Measurements from ENCODE around the gene TEX48. TPM values are rescaled to one million over a fixed set of nuclear protein-coding genes. Genes with fewer than 3 reads are reported as not detected.

Gene TEX48
- total RNA-seq, 1 experiment from 2014 or later, result 2.4 TPM

- Histone ChIP-seq H3K4me2 (ENCODE audit: low read length) (peak overlapping the region; percentile 38), H4K20me1 (ENCODE audit: low read length) (no peaks in the 10 kb centered on the region), H3K9me2 (replicated peaks; ENCODE audit: low read length) (no peaks in the 10 kb centered on the region), H3K36me3 (ENCODE audit: low read depth, low read length) (no peaks in the 10 kb centered on the region), H3F3A (ENCODE audit: low read length, unreplicated experiment) (no peaks in the 10 kb centered on the region), H3K9ac (ENCODE audit: low read length) (peak overlapping the region; percentile 76), H2AFZ (ENCODE audit: low read length) (no peak overlapping the region), H3K27ac (ENCODE audit: low read length) (peak overlapping the region; percentile 97), H3K9me3 (ENCODE audit: low read length) (no peaks in the 10 kb centered on the region), H3K27me3 (ENCODE audit: low read length) (no peaks in the 10 kb centered on the region), H3K4me1 (ENCODE audit: insufficient read depth, low read length) (peaks cover 50% of the 10 kb centered on the region), H3K79me2 (ENCODE audit: low read length) (no peaks in the 10 kb centered on the region), H3K4me3 (ENCODE audit: low read length) (no peak overlapping the region)
- CTCF ChIA-PET, result no interaction called here
- intact Hi-C loops (cut with micrococcal nuclease), result no loop called here
- ATAC-seq (no peak), DNase-seq (peak; percentile 55)
- TF ChIP-seq EZH2 (IDR thresholded peaks at IDR 0.05; ENCODE audit: low read length, unreplicated experiment), result no peak
- TF ChIP-seq, protein P1, sequence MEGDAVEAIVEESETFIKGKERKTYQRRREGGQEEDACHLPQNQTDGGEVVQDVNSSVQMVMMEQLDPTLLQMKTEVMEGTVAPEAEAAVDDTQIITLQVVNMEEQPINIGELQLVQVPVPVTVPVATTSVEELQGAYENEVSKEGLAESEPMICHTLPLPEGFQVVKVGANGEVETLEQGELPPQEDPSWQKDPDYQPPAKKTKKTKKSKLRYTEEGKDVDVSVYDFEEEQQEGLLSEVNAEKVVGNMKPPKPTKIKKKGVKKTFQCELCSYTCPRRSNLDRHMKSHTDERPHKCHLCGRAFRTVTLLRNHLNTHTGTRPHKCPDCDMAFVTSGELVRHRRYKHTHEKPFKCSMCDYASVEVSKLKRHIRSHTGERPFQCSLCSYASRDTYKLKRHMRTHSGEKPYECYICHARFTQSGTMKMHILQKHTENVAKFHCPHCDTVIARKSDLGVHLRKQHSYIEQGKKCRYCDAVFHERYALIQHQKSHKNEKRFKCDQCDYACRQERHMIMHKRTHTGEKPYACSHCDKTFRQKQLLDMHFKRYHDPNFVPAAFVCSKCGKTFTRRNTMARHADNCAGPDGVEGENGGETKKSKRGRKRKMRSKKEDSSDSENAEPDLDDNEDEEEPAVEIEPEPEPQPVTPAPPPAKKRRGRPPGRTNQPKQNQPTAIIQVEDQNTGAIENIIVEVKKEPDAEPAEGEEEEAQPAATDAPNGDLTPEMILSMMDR (conservative IDR thresholded peaks at IDR 0.05; ENCODE audit: low read depth, low read length), result no peak
- no peak for TF ChIP-seq EZH2phosphoT487 (IDR thresholded peaks at IDR 0.05; ENCODE audit: borderline replicate concordance, low read length)
- POLR2A ChIA-PET (ENCODE audit: unreplicated experiment), result no interaction called here
- no TSS peak for BruUV-seq (replicated peaks)
These were observed 40.2 kb upstream of the TEX48 start for GRCh38 chr9:114722081-114722621.

GRCh38 chr9:114721491-114722079 lies 39.6 kb upstream of the TEX48 start:
- ChIA-PET POLR2A (ENCODE audit: unreplicated experiment) (no interaction called here), CTCF (interaction anchor here (0.5 kb wide), 1 partner anchor 295 kb away, joined by 3 read pairs; no protein-coding TSS in a partner anchor)
- peak; percentile 70 for DNase-seq
- Histone ChIP-seq H4K20me1 (ENCODE audit: low read length) (no peaks in the 10 kb centered on the region), H3F3A (ENCODE audit: low read length, unreplicated experiment) (no peaks in the 10 kb centered on the region), H3K9me3 (ENCODE audit: low read length) (no peaks in the 10 kb centered on the region), H3K79me2 (ENCODE audit: low read length) (no peaks in the 10 kb centered on the region), H2AFZ (ENCODE audit: low read length) (no peak overlapping the region), H3K4me1 (ENCODE audit: insufficient read depth, low read length) (peaks cover 50% of the 10 kb centered on the region), H3K4me2 (ENCODE audit: low read length) (peak overlapping the region; percentile 38), H3K27me3 (ENCODE audit: low read length) (no peaks in the 10 kb centered on the region), H3K4me3 (ENCODE audit: low read length) (no peak overlapping the region), H3K9ac (ENCODE audit: low read length) (peak overlapping the region; percentile 76), H3K9me2 (replicated peaks; ENCODE audit: low read length) (no peaks in the 10 kb centered on the region), H3K27ac (ENCODE audit: low read length) (peak overlapping the region; percentile 97), H3K36me3 (ENCODE audit: low read depth, low read length) (no peaks in the 10 kb centered on the region)
- TF ChIP-seq, protein P1 (conservative IDR thresholded peaks at IDR 0.05; ENCODE audit: low read depth, low read length), result no peak
- TF ChIP-seq EZH2 (IDR thresholded peaks at IDR 0.05; ENCODE audit: low read length, unreplicated experiment), result no peak
- TF ChIP-seq EZH2phosphoT487 (IDR thresholded peaks at IDR 0.05; ENCODE audit: borderline replicate concordance, low read length), result no peak
- ATAC-seq, result peak; percentile 22
- intact Hi-C loops (cut with micrococcal nuclease), result no loop called here
- BruUV-seq (replicated peaks), result no TSS peak

GRCh38 chr9:114720086-114720676 lies 38.2 kb upstream of the TEX48 start:
- CTCF ChIA-PET, result no interaction called here
- BruUV-seq (replicated peaks), result no TSS peak

More at GRCh38 chr9:114720086-114720676, 38.2 kb upstream of the TEX48 start:
- intact Hi-C loops (cut with micrococcal nuclease), result no loop called here
- H3K27me3 ChIP-seq (ENCODE audit: low read length), result no peaks in the 10 kb centered on the region
- peak overlapping the region; percentile 97 for H3K27ac ChIP-seq (ENCODE audit: low read length)
- H3K79me2 ChIP-seq (ENCODE audit: low read length), result no peaks in the 10 kb centered on the region
- no peaks in the 10 kb centered on the region for H4K20me1 ChIP-seq (ENCODE audit: low read length)
- TF ChIP-seq EZH2 (IDR thresholded peaks at IDR 0.05; ENCODE audit: low read length, unreplicated experiment), result no peak
- no peak for TF ChIP-seq EZH2phosphoT487 (IDR thresholded peaks at IDR 0.05; ENCODE audit: borderline replicate concordance, low read length)
- TF ChIP-seq, protein P1 (conservative IDR thresholded peaks at IDR 0.05; ENCODE audit: low read depth, low read length), result no peak
- H2AFZ ChIP-seq (ENCODE audit: low read length), result no peak overlapping the region
- ATAC-seq (no peak), DNase-seq (peak; percentile 70)
- H3K4me3 ChIP-seq (ENCODE audit: low read length), result no peak overlapping the region
- no peaks in the 10 kb centered on the region for H3K9me2 ChIP-seq (replicated peaks; ENCODE audit: low read length)
- H3K36me3 ChIP-seq (ENCODE audit: low read depth, low read length), result no peaks in the 10 kb centered on the region
- H3K9ac ChIP-seq (ENCODE audit: low read length), result peak overlapping the region; percentile 76
- H3K4me2 ChIP-seq (ENCODE audit: low read length), result no peak overlapping the region
- H3F3A ChIP-seq (ENCODE audit: low read length, unreplicated experiment), result no peaks in the 10 kb centered on the region
- H3K4me1 ChIP-seq (ENCODE audit: insufficient read depth, low read length), result peaks cover 50% of the 10 kb centered on the region
- POLR2A ChIA-PET (ENCODE audit: unreplicated experiment), result no interaction called here
- H3K9me3 ChIP-seq (ENCODE audit: low read length), result no peaks in the 10 kb centered on the region

Measured in PC-3 (cell line).